Neutrophil (primary cell): Measurements from ENCODE around the gene RAB26.
"Not testable (repeated sequence)": the region's sequence is repeated elsewhere in the genome, so short reads cannot be mapped to it uniquely, and the experiment has no call there.

ENCODE experiments used
- H3K27ac ChIP-seq: fragments of 200-600 bp; sonication (generic); 2 replicates; pipeline ENCODE4 v1.5.1; 2016; ENCODE audit warnings: mild to moderate bottlenecking, moderate library complexity
- H3K27me3 ChIP-seq: fragments of 200-600 bp; sonication (generic); 2 replicates; pipeline ENCODE4 v1.6.0; 2016; ENCODE audit warnings: mild to moderate bottlenecking
- H3K36me3 ChIP-seq: fragments of 200-600 bp; sonication (generic); 2 replicates; pipeline ENCODE4 v1.5.1; 2017
- H3K4me1 ChIP-seq, 2 experiments: fragments of 200-600 bp in 1 of 2; sonication (generic) in 1 of 2; 1 replicate in 1 of 2; 2 replicates in 1 of 2; pipeline versions ENCODE4 v1.5.1 to v1.6.1; 2013 to 2016; ENCODE audit warnings: low read depth in 1 of 2, low read length in 1 of 2, mild to moderate bottlenecking in 1 of 2, moderate library complexity in 1 of 2; ENCODE audit not compliant: control insufficient read depth in 1 of 2, insufficient read depth in 1 of 2
- H3K4me3 ChIP-seq, 2 experiments: fragments of 200-600 bp in 1 of 2; sonication (generic) in 1 of 2; 1 replicate in 1 of 2; 2 replicates in 1 of 2; pipeline ENCODE4 v1.5.1; 2013 to 2016; ENCODE audit warnings: low read depth in 1 of 2, low read length in 1 of 2, mild to moderate bottlenecking in 1 of 2, moderate library complexity in 1 of 2
- H3K9me3 ChIP-seq: fragments of 200-600 bp; sonication (generic); 2 replicates; pipeline ENCODE4 v1.5.1; 2016
- CTCF ChIP-seq: fragments of 200-600 bp; sonication (generic); IDR thresholded peaks from 2 replicates; pipeline ENCODE4 v1.5.1; 2016; ENCODE audit warnings: antibody characterized with exemption

RAB26 gene, protein sequence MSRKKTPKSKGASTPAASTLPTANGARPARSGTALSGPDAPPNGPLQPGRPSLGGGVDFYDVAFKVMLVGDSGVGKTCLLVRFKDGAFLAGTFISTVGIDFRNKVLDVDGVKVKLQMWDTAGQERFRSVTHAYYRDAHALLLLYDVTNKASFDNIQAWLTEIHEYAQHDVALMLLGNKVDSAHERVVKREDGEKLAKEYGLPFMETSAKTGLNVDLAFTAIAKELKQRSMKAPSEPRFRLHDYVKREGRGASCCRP

DNA sequence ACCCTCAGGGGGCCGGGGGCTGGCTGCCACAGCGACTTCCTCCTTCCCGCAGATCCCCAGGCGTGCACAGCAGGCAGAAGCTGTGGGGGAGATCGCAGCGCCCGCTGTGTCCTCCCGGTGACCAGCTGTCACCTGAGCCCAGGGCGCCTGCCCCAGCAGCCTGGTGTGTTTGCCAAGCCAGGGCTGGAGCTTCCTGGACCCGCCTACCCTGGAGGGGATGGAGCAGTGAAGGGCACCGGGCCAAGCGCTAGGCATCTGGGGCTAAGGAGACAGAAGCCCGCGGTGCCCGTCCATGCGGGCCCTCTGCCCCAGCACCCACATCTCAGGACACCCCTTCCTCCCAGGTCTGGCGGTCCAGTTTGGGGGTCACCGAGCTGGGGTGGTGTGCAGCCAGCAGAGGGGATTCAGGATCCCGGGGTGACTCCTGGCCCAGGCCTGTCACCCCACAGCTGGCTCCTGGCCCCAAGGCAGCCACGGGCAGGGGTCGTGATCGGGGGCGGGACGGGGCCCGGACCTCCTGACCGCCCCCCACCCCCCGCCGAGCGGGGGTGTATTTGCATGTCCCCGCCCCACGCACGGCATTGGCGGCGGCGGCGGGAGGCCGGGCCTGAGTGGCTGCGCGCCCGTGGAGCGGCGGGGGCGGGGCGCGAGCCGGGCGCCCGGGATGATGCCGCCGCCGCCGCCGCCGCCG is at the start of gene RAB26:
Gene RAB26 (plus strand): TSS at position 645 of the 691 bp plus-strand sequence. CDS start 159 bp downstream, outside the sequence.
- H3K4me3 ChIP-seq = no peak within 1 kb of the TSS
- peaks cover 13 to 17% of the 10 kb centered on the region in 2 experiments for H3K4me1 ChIP-seq
- H3K27ac ChIP-seq = no peak within 1 kb of the TSS
- TF ChIP-seq CTCF = no peak
- peaks cover 59% of the 10 kb centered on the region for H3K27me3 ChIP-seq
- H3K36me3 ChIP-seq = peaks cover 3% of the 10 kb centered on the region
- no peaks in the 10 kb centered on the region for H3K9me3 ChIP-seq

DNA sequence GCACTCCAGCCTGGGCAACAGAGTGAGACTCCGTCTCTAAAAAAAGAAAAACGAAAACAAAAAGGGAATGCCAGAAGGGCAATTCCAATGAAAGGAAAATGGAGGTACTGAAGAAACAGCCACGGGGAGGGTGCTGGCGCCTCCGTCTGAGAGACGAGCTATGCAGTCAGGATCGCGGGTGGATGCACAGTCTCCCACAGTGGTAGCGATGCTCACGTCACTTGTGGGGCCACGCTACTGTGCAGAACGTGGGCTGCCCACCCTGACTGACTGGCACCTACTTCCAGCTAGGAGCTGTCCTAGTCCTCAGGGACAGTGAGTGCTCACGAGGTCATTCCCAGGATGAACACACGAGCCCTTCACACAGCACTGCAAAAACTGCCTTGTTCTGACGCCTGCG is 46.8 kb upstream of the RAB26 start:
- not testable (repeated sequence) for H3K9me3 ChIP-seq, H3K27ac ChIP-seq, H3K4me3 ChIP-seq, H3K4me1 ChIP-seq, H3K27me3 ChIP-seq
- peaks cover 38% of the 10 kb centered on the region for H3K36me3 ChIP-seq

GRCh38 chr16:2102471-2102870 is 46.0 kb upstream of the RAB26 start:
- TF ChIP-seq CTCF = no peak
- Histone ChIP-seq H3K27me3 (no peaks in the 10 kb centered on the region), H3K9me3 (no peaks in the 10 kb centered on the region), H3K36me3 (peaks cover 30% of the 10 kb centered on the region), H3K27ac (no peak overlapping the region), H3K4me1 (no peaks in the 10 kb centered on the region), H3K4me3 (no peak overlapping the region)

DNA sequence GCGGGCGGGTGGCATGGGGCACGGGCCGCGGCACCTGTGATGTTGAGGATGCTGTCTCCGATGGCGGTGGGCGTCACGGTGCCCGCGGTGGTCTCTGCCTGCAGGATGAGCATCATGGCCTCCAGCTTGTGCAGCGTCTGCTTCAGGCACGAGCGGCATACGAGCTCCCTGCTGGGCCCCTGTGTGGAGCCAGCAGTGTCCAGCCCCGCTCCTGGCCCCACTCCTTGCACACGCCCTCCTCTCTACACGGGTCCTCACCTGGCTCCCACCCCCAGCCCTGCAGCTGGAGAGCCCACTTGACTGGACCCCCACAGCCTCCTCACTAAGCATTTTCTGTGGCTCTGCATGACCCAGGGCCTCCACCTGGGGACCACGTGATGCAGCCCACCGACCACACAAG is 44.0 kb upstream of the RAB26 start:
- not testable (repeated sequence) for H3K9me3 ChIP-seq
- H3K36me3 ChIP-seq = peaks cover 36% of the 10 kb centered on the region

DNA sequence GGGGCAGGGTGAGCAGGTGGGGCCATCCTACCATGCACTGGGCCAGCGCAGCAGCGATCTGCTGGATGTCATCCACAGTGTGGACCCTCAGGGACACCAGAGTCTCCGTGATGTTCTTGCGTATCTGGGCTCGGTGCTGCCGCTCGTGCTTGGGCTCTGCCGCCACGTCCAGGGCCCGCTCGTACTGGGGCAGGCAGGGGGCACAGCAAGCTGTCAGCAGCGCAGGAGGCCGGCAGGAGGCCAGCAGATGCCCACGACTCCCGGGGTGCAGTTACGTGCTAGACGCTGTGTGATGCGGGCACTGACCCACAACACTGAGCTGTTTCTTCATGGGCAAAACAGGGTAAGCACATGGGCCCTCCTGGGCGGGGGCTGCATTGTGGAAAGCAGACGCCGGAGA is 43.1 kb upstream of the RAB26 start:
- not testable (repeated sequence) for H3K27me3 ChIP-seq, H3K27ac ChIP-seq, H3K4me1 ChIP-seq, H3K9me3 ChIP-seq, H3K4me3 ChIP-seq
- peaks cover 35% of the 10 kb centered on the region for H3K36me3 ChIP-seq

More for the DNA sequence above, 44.0 kb upstream of the RAB26 start:
- H3K4me1 ChIP-seq, H3K27me3 ChIP-seq, H3K4me3 ChIP-seq, H3K27ac ChIP-seq: not testable (repeated sequence)

DNA sequence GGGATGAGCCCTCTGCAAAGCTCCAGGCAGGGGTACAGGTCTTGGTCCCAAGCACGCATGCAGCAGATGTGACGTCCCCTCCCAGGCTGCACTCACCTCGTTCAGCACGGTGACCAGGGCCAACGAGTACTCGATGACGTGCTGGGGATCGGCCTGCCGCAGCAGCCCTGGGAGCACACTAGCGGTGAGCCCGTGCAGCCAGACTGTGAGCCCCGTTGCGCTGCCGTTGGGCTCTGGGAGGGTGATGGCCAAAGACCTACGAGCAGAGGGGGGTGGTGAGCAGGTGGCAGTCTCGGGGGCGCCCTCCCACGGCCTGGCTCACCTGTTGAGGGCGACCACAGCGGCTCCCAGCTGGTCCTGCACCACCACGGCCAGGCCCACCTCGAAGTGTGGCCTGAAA is 42.7 kb upstream of the RAB26 start:
- not testable (repeated sequence) for H3K27ac ChIP-seq, H3K9me3 ChIP-seq, H3K4me3 ChIP-seq, H3K27me3 ChIP-seq, H3K4me1 ChIP-seq
- H3K36me3 ChIP-seq = peaks cover 39% of the 10 kb centered on the region

- H3K36me3 ChIP-seq = peaks cover 43% of the 10 kb centered on the region
These were observed 42.2 kb upstream of the RAB26 start for GRCh38 chr16:2106211-2106610.

DNA sequence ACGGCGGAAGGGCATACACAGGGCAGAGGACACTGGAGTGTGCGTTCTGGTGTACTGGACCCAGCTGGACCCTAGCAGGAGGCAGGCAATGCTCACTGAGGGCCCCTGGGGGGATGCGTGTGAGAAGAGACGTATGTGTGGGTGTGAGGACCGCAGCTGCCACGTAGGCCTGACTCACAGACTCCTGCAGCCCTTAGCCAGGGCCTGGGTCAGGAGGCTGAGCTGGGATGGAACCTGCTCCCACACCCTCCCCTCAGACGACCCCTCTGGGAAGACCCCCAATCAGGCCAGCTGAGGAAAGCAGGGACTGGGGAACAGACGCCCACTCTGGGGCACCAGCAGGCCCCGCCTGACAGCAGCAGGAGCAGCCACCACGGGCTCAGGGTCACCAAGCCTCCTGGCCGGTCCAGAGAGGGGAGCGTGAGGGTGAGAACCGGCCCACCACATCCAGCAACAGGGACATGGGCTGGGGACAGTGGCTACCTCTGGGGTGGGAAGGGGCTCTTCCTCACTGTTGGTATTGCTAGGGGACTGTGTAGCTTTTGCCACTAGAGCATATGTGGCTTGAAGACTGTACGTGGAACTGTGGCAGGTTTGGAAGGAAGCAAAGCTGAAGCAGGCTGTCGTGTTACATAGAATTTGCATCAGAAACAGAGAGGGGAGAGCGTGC is 41.2 kb upstream of the RAB26 start:
- not testable (repeated sequence) for H3K27ac ChIP-seq, H3K4me1 ChIP-seq, H3K9me3 ChIP-seq, H3K27me3 ChIP-seq, H3K4me3 ChIP-seq
- peaks cover 53% of the 10 kb centered on the region for H3K36me3 ChIP-seq

More at GRCh38 chr16:2106211-2106610, 42.2 kb upstream of the RAB26 start:
- not testable (repeated sequence) for H3K4me3 ChIP-seq, H3K27me3 ChIP-seq, H3K27ac ChIP-seq, H3K9me3 ChIP-seq, H3K4me1 ChIP-seq

GRCh38 chr16:2107791-2108125 is 40.7 kb upstream of the RAB26 start:
- H3K27me3 ChIP-seq, H3K4me1 ChIP-seq, H3K27ac ChIP-seq, H3K4me3 ChIP-seq, H3K9me3 ChIP-seq: not testable (repeated sequence)
- H3K36me3 ChIP-seq = peaks cover 52% of the 10 kb centered on the region

DNA sequence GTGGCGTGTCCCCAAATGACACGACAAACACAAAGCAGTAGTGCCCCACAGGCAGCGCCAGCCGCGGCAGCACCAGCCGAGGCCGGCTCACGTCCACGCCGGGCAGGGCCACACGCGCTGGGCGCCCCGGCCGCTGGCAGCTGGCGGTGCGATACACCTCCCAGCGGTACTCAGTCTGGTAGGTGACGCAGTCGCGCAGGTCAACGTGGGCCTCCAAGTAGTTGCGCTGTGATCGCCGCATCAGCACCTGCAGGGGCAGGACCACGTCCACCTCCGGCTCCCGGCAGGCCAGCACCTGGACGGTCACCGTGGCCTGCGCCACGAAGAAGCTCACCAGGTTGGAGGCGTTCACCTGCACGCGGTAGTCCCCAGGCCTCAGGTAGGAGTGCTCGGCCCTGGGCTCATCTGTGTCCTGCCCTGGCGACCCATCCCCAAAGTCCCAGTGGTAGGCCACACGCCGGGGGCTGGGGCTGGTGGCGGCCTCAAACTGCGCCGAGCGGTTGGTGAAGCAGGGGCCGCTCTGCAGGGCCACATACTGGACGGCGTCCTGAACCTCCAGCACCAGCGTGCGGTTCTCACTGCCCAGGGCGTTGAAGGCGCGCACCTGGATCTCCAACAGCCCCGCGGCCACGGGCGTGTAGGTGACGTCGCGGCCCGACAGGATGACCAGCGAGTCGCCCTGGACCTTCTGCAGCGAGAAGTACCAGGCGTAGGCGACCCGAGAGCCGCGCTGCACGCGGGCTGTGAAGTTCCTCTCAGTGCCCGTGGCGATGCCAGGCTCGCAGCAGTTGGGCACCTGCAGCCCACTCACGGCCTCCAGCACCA is 39.8 kb upstream of the RAB26 start:
- not testable (repeated sequence) for H3K9me3 ChIP-seq, H3K4me1 ChIP-seq, H3K27ac ChIP-seq, H3K4me3 ChIP-seq, H3K27me3 ChIP-seq
- H3K36me3 ChIP-seq = peaks cover 53% of the 10 kb centered on the region

DNA sequence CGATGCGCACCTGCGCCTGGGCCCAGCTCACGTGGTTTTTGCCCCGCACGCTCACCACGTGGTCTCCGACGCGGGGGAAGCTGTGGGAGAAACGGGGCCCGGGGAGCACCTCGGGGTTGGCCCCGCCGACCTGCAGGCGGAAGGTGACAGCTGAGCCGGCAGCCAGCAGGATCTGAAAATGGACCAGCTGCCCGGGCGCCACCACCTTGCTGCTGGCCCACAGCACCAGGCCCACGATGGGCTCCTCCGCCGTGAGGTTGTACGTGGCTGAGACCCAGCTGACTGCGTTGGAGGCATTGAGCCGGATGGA is 39.2 kb upstream of the RAB26 start:
- H3K4me1 ChIP-seq, H3K4me3 ChIP-seq, H3K27me3 ChIP-seq, H3K9me3 ChIP-seq, H3K27ac ChIP-seq: not testable (repeated sequence)
- H3K36me3 ChIP-seq = peaks cover 57% of the 10 kb centered on the region
